GM23338 (cell line): ENCODE results near the gene PITHD1.

Source experiments
- CREB1 ChIP-seq: fragments of 250-450 bp; sonication (Bioruptor Pico); IDR thresholded peaks from 2 replicates; pipeline ENCODE4 v1.5.0; 2020; ENCODE audit warnings: low read depth, mild to moderate bottlenecking, moderate library complexity
- ETS1 ChIP-seq: IDR thresholded peaks from 2 replicates; pipeline ENCODE4 v1.6.1; 2016; ENCODE audit warnings: antibody characterized with exemption
- EZH2 ChIP-seq: fragments of 200-600 bp; sonication (generic); IDR thresholded peaks from one replicate; pipeline ENCODE4 v1.8.0; 2017; ENCODE audit warnings: antibody characterized with exemption, mild to moderate bottlenecking, low read depth; ENCODE audit not compliant: unreplicated experiment
- EZH2phosphoT487 ChIP-seq: fragments of 200-600 bp; sonication (generic); IDR thresholded peaks from one replicate; pipeline ENCODE4 v1.8.1; 2018; ENCODE audit warnings: antibody characterized with exemption; ENCODE audit not compliant: unreplicated experiment
- JUNB ChIP-seq: IDR thresholded peaks from one replicate; pipeline ENCODE4 v1.6.1; 2016; ENCODE audit warnings: antibody characterized with exemption; ENCODE audit not compliant: unreplicated experiment
- POLR2AphosphoS5 ChIP-seq: IDR thresholded peaks from 2 replicates; pipeline ENCODE4 v1.6.1; 2016; ENCODE audit warnings: antibody characterized with exemption, low read depth
- TF ChIP-seq, protein P1 (sequence below), 2 experiments: fragments of 200-600 bp in 1 of 2; sonication (generic) in 1 of 2; conservative IDR thresholded peaks; 2 replicates each; pipeline versions ENCODE4 v1.5.1 to v1.6.1; 2016 to 2017; ENCODE audit warnings: antibody characterized with exemption in 2 of 2, low read depth in 2 of 2, mild to moderate bottlenecking in 2 of 2, moderate library complexity in 1 of 2
- TF ChIP-seq, protein P2 (sequence below): IDR thresholded peaks from one replicate; pipeline ENCODE4 v1.6.1; 2018; ENCODE audit warnings: antibody characterized with exemption; ENCODE audit not compliant: unreplicated experiment
- TF ChIP-seq, protein P3 (sequence below): fragments of 250-450 bp; sonication (Bioruptor Pico); IDR thresholded peaks from 2 replicates; pipeline ENCODE4 v1.5.0; 2020; ENCODE audit warnings: mild to moderate bottlenecking, moderate library complexity

- TF ChIP-seq ETS1 (no peak), POLR2AphosphoS5 (no peak), CREB1 (no peak), EZH2 (no peak), JUNB (no peak), EZH2phosphoT487 (no peak)
- TF ChIP-seq, protein P1, sequence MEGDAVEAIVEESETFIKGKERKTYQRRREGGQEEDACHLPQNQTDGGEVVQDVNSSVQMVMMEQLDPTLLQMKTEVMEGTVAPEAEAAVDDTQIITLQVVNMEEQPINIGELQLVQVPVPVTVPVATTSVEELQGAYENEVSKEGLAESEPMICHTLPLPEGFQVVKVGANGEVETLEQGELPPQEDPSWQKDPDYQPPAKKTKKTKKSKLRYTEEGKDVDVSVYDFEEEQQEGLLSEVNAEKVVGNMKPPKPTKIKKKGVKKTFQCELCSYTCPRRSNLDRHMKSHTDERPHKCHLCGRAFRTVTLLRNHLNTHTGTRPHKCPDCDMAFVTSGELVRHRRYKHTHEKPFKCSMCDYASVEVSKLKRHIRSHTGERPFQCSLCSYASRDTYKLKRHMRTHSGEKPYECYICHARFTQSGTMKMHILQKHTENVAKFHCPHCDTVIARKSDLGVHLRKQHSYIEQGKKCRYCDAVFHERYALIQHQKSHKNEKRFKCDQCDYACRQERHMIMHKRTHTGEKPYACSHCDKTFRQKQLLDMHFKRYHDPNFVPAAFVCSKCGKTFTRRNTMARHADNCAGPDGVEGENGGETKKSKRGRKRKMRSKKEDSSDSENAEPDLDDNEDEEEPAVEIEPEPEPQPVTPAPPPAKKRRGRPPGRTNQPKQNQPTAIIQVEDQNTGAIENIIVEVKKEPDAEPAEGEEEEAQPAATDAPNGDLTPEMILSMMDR (conservative IDR thresholded peaks at IDR 0.05; ENCODE audit: low read depth in 2 of 2), result no peak
- TF ChIP-seq, protein P2, sequence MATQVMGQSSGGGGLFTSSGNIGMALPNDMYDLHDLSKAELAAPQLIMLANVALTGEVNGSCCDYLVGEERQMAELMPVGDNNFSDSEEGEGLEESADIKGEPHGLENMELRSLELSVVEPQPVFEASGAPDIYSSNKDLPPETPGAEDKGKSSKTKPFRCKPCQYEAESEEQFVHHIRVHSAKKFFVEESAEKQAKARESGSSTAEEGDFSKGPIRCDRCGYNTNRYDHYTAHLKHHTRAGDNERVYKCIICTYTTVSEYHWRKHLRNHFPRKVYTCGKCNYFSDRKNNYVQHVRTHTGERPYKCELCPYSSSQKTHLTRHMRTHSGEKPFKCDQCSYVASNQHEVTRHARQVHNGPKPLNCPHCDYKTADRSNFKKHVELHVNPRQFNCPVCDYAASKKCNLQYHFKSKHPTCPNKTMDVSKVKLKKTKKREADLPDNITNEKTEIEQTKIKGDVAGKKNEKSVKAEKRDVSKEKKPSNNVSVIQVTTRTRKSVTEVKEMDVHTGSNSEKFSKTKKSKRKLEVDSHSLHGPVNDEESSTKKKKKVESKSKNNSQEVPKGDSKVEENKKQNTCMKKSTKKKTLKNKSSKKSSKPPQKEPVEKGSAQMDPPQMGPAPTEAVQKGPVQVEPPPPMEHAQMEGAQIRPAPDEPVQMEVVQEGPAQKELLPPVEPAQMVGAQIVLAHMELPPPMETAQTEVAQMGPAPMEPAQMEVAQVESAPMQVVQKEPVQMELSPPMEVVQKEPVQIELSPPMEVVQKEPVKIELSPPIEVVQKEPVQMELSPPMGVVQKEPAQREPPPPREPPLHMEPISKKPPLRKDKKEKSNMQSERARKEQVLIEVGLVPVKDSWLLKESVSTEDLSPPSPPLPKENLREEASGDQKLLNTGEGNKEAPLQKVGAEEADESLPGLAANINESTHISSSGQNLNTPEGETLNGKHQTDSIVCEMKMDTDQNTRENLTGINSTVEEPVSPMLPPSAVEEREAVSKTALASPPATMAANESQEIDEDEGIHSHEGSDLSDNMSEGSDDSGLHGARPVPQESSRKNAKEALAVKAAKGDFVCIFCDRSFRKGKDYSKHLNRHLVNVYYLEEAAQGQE, result no peak
- TF ChIP-seq, protein P3, sequence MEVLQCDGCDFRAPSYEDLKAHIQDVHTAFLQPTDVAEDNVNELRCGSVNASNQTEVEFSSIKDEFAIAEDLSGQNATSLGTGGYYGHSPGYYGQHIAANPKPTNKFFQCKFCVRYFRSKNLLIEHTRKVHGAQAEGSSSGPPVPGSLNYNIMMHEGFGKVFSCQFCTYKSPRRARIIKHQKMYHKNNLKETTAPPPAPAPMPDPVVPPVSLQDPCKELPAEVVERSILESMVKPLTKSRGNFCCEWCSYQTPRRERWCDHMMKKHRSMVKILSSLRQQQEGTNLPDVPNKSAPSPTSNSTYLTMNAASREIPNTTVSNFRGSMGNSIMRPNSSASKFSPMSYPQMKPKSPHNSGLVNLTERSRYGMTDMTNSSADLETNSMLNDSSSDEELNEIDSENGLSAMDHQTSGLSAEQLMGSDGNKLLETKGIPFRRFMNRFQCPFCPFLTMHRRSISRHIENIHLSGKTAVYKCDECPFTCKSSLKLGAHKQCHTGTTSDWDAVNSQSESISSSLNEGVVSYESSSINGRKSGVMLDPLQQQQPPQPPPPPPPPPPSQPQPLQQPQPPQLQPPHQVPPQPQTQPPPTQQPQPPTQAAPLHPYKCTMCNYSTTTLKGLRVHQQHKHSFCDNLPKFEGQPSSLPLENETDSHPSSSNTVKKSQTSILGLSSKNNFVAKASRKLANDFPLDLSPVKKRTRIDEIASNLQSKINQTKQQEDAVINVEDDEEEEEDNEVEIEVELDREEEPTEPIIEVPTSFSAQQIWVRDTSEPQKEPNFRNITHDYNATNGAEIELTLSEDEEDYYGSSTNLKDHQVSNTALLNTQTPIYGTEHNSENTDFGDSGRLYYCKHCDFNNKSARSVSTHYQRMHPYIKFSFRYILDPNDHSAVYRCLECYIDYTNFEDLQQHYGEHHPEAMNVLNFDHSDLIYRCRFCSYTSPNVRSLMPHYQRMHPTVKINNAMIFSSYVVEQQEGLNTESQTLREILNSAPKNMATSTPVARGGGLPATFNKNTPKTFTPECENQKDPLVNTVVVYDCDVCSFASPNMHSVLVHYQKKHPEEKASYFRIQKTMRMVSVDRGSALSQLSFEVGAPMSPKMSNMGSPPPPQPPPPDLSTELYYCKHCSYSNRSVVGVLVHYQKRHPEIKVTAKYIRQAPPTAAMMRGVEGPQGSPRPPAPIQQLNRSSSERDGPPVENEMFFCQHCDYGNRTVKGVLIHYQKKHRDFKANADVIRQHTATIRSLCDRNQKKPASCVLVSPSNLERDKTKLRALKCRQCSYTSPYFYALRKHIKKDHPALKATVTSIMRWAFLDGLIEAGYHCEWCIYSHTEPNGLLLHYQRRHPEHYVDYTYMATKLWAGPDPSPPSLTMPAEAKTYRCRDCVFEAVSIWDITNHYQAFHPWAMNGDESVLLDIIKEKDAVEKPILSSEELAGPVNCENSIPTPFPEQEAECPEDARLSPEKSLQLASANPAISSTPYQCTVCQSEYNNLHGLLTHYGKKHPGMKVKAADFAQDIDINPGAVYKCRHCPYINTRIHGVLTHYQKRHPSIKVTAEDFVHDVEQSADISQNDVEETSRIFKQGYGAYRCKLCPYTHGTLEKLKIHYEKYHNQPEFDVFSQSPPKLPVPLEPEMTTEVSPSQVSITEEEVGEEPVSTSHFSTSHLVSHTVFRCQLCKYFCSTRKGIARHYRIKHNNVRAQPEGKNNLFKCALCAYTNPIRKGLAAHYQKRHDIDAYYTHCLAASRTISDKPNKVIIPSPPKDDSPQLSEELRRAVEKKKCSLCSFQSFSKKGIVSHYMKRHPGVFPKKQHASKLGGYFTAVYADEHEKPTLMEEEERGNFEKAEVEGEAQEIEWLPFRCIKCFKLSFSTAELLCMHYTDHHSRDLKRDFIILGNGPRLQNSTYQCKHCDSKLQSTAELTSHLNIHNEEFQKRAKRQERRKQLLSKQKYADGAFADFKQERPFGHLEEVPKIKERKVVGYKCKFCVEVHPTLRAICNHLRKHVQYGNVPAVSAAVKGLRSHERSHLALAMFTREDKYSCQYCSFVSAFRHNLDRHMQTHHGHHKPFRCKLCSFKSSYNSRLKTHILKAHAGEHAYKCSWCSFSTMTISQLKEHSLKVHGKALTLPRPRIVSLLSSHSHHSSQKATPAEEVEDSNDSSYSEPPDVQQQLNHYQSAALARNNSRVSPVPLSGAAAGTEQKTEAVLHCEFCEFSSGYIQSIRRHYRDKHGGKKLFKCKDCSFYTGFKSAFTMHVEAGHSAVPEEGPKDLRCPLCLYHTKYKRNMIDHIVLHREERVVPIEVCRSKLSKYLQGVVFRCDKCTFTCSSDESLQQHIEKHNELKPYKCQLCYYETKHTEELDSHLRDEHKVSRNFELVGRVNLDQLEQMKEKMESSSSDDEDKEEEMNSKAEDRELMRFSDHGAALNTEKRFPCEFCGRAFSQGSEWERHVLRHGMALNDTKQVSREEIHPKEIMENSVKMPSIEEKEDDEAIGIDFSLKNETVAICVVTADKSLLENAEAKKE, result no peak
These were observed 38.1 kb downstream of the PITHD1 start for GRCh38 chr1:23816361-23816760.
